Measurements from ENCODE around the gene ZNF593. TPM values are rescaled to one million over a fixed set of nuclear protein-coding genes. Genes with fewer than 3 reads are reported as not detected.

The ZNF593 gene
- total and polyA plus RNA-seq, 9 of the 15 experiments (the other 6 are each of a cell fraction or from before 2014, with no cell fraction given) = 9.8 to 334 (median 48.2) TPM

DNA sequence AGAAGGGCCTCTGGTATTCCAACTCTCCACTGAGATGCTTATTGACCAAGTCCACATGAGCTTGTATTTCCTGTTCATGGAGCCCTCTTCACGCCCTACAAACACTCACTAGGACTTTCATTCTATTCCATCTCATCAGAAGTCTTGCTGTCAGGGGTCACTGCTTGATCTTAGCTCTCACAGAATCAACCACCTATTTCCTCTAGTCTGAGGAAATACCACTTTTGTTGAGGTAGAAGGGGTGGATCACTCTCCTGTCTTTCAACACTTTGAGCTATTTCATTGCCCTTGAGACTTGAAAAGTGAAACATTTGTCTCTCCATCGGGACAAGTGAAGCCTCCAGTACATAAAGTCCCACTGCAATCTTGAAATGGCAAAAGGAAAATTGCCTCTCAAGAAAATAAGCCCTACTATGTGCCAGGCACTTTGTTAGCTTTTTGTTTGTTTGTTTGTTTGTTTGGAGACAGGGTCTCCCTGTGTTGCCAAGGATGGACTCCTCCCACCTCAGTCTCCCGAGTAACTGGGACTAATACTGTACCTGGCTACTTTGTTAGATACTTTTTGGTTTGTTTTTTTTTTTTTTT is 30.6 kb upstream of the ZNF593 start (continued):
- TF ChIP-seq, protein P1, sequence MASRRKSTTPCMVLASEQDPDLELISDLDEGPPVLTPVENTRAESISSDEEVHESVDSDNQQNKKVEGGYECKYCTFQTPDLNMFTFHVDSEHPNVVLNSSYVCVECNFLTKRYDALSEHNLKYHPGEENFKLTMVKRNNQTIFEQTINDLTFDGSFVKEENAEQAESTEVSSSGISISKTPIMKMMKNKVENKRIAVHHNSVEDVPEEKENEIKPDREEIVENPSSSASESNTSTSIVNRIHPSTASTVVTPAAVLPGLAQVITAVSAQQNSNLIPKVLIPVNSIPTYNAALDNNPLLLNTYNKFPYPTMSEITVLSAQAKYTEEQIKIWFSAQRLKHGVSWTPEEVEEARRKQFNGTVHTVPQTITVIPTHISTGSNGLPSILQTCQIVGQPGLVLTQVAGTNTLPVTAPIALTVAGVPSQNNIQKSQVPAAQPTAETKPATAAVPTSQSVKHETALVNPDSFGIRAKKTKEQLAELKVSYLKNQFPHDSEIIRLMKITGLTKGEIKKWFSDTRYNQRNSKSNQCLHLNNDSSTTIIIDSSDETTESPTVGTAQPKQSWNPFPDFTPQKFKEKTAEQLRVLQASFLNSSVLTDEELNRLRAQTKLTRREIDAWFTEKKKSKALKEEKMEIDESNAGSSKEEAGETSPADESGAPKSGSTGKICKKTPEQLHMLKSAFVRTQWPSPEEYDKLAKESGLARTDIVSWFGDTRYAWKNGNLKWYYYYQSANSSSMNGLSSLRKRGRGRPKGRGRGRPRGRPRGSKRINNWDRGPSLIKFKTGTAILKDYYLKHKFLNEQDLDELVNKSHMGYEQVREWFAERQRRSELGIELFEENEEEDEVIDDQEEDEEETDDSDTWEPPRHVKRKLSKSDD (conservative IDR thresholded peaks at IDR 0.05; ENCODE audit: low read length) = no peak
- TF ChIP-seq NBN (IDR thresholded peaks at IDR 0.05; ENCODE audit: low read depth) = 0 out of 2 replicates have a peak, but pooled peaks have one; percentile 10
- no peak for TF ChIP-seq SRSF7 (optimal IDR thresholded peaks at IDR 0.05; ENCODE audit: low read depth, low read length)
- TF ChIP-seq ESRRA (IDR thresholded peaks at IDR 0.05; ENCODE audit: borderline replicate concordance, low read depth) = 0 out of 2 replicates have a peak, but pooled peaks have one; percentile 18
- TF ChIP-seq, protein P2, sequence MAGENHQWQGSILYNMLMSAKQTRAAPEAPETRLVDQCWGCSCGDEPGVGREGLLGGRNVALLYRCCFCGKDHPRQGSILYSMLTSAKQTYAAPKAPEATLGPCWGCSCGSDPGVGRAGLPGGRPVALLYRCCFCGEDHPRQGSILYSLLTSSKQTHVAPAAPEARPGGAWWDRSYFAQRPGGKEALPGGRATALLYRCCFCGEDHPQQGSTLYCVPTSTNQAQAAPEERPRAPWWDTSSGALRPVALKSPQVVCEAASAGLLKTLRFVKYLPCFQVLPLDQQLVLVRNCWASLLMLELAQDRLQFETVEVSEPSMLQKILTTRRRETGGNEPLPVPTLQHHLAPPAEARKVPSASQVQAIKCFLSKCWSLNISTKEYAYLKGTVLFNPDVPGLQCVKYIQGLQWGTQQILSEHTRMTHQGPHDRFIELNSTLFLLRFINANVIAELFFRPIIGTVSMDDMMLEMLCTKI (IDR thresholded peaks at IDR 0.05; ENCODE audit: partially characterized antibody) = no peak
- TF ChIP-seq, protein P3, sequence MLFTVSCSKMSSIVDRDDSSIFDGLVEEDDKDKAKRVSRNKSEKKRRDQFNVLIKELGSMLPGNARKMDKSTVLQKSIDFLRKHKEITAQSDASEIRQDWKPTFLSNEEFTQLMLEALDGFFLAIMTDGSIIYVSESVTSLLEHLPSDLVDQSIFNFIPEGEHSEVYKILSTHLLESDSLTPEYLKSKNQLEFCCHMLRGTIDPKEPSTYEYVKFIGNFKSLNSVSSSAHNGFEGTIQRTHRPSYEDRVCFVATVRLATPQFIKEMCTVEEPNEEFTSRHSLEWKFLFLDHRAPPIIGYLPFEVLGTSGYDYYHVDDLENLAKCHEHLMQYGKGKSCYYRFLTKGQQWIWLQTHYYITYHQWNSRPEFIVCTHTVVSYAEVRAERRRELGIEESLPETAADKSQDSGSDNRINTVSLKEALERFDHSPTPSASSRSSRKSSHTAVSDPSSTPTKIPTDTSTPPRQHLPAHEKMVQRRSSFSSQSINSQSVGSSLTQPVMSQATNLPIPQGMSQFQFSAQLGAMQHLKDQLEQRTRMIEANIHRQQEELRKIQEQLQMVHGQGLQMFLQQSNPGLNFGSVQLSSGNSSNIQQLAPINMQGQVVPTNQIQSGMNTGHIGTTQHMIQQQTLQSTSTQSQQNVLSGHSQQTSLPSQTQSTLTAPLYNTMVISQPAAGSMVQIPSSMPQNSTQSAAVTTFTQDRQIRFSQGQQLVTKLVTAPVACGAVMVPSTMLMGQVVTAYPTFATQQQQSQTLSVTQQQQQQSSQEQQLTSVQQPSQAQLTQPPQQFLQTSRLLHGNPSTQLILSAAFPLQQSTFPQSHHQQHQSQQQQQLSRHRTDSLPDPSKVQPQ (CRISPR knock-in tag; IDR thresholded peaks at IDR 0.05; ENCODE audit: borderline replicate concordance) = no peak
- TF ChIP-seq, protein P4, sequence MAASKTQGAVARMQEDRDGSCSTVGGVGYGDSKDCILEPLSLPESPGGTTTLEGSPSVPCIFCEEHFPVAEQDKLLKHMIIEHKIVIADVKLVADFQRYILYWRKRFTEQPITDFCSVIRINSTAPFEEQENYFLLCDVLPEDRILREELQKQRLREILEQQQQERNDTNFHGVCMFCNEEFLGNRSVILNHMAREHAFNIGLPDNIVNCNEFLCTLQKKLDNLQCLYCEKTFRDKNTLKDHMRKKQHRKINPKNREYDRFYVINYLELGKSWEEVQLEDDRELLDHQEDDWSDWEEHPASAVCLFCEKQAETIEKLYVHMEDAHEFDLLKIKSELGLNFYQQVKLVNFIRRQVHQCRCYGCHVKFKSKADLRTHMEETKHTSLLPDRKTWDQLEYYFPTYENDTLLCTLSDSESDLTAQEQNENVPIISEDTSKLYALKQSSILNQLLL (CRISPR knock-in tag; IDR thresholded peaks at IDR 0.05; ENCODE audit: borderline replicate concordance) = no peak
- TF ChIP-seq TOE1 (IDR thresholded peaks at IDR 0.05; ENCODE audit: borderline replicate concordance) = peak; percentile 50; the same call in 1 of the 2 replicates
- TF ChIP-seq TOE1 (CRISPR knock-in tag; IDR thresholded peaks at IDR 0.05; ENCODE audit: borderline replicate concordance, low read depth) = no peak
- TF ChIP-seq YY1 (IDR thresholded peaks at IDR 0.05; ENCODE audit: borderline replicate concordance in 1 of 3, control insufficient read depth in 1 of 3, extremely low read depth in 1 of 3, insufficient read depth in 3 of 3, insufficient read length in 1 of 3, insufficient replicate concordance in 2 of 3, low read depth in 1 of 3, low read length in 2 of 3) = no peak
- no peak for TF ChIP-seq TAL1 (IDR thresholded peaks at IDR 0.05)
- peak; percentile 29; the same call in 1 of the 2 replicates for TF ChIP-seq CEBPG (CRISPR knock-in tag; IDR thresholded peaks at IDR 0.05)
- TF ChIP-seq CEBPG (tag; conservative IDR thresholded peaks at IDR 0.05 in 1 of 2, IDR thresholded peaks at IDR 0.05 in 1 of 2) = no peak
- no peak for TF ChIP-seq TCF7 (IDR thresholded peaks at IDR 0.05; ENCODE audit: borderline replicate concordance)
- TF ChIP-seq HDAC2 (IDR thresholded peaks at IDR 0.05) = peak; percentile 15; the same call in 1 of the 2 replicates
- TF ChIP-seq NONO (IDR thresholded peaks at IDR 0.05; ENCODE audit: low read depth in 2 of 2, low read length in 1 of 2) = peak in 1 of 2 experiments; percentile 82; a peak in 2 of 4 replicates
- 0 out of 2 replicates have a peak, but pooled peaks have one; percentile 33 for TF ChIP-seq LEF1 (IDR thresholded peaks at IDR 0.05)
